ENCODE data around the gene CCDC81.
A peak's percentile ranks its signal among the peaks of the same experiment; 100 is the strongest.

CCDC81 gene

GRCh38 chr11:86438685-86439084, 64.0 kb downstream of the CCDC81 start:
- DNase-seq (ENCODE audit: extremely low read depth in 1 of 2, low read depth in 1 of 2): no peak

- DNase-seq (ENCODE audit: extremely low read depth in 1 of 2, low read depth in 1 of 2): no peak
Measured at GRCh38 chr11:86440305-86440716, 65.6 kb downstream of the CCDC81 start.

- DNase-seq (ENCODE audit: extremely low read depth in 1 of 2, low read depth in 1 of 2): no peak
Measured at GRCh38 chr11:86440843-86441242, 66.2 kb downstream of the CCDC81 start.

GRCh38 chr11:86442420-86442819, 67.7 kb downstream of the CCDC81 start:
- DNase-seq (ENCODE audit: extremely low read depth in 1 of 2, low read depth in 1 of 2): no peak

- no peak for DNase-seq (ENCODE audit: extremely low read depth in 1 of 2, low read depth in 1 of 2)
Measured at GRCh38 chr11:86442827-86443226, 68.1 kb downstream of the CCDC81 start.

GRCh38 chr11:86443415-86443814, 68.7 kb downstream of the CCDC81 start:
- DNase-seq (ENCODE audit: extremely low read depth in 1 of 2, low read depth in 1 of 2): no peak

- no peak for DNase-seq (ENCODE audit: extremely low read depth in 1 of 2, low read depth in 1 of 2)
Measured at GRCh38 chr11:86444981-86445380, 70.3 kb downstream of the CCDC81 start.

- no peak for DNase-seq (ENCODE audit: extremely low read depth in 1 of 2, low read depth in 1 of 2)
Measured at GRCh38 chr11:86446163-86446923, 71.7 kb downstream of the CCDC81 start.

GRCh38 chr11:86446924-86447285, 72.2 kb downstream of the CCDC81 start:
- DNase-seq (ENCODE audit: extremely low read depth in 1 of 2, low read depth in 1 of 2): no peak

- DNase-seq (ENCODE audit: extremely low read depth in 1 of 2, low read depth in 1 of 2): no peak
Measured at GRCh38 chr11:86447763-86448480, 73.2 kb downstream of the CCDC81 start.

GRCh38 chr11:86449993-86450629, 75.4 kb downstream of the CCDC81 start:
- no peak for DNase-seq (ENCODE audit: extremely low read depth in 1 of 2, low read depth in 1 of 2)

- DNase-seq (ENCODE audit: extremely low read depth in 1 of 2, low read depth in 1 of 2): no peak
Measured at GRCh38 chr11:86453290-86454030, 78.8 kb downstream of the CCDC81 start.

GRCh38 chr11:86456075-86456939, 81.6 kb downstream of the CCDC81 start:
- DNase-seq (ENCODE audit: extremely low read depth in 1 of 2, low read depth in 1 of 2): peak; percentile 24 to 57

- DNase-seq (ENCODE audit: extremely low read depth in 1 of 2, low read depth in 1 of 2): no peak
Measured at GRCh38 chr11:86458294-86459001, 83.8 kb downstream of the CCDC81 start.

GRCh38 chr11:86459002-86459385, 84.3 kb downstream of the CCDC81 start:
- no peak for DNase-seq (ENCODE audit: extremely low read depth in 1 of 2, low read depth in 1 of 2)

GRCh38 chr11:86459682-86460460, 85.2 kb downstream of the CCDC81 start:
- no peak for DNase-seq (ENCODE audit: extremely low read depth in 1 of 2, low read depth in 1 of 2)

- no peak for DNase-seq (ENCODE audit: extremely low read depth in 1 of 2, low read depth in 1 of 2)
Measured at GRCh38 chr11:86460461-86461385, 86.0 kb downstream of the CCDC81 start.

GRCh38 chr11:86461892-86462291, 87.2 kb downstream of the CCDC81 start:
- DNase-seq (ENCODE audit: extremely low read depth in 1 of 2, low read depth in 1 of 2): no peak
